ENCODE results near the gene TGFB1I1. TPM values are rescaled to one million over a fixed set of nuclear protein-coding genes. Genes with fewer than 3 reads are reported as not detected.
"Not testable (repeated sequence)": the region's sequence is repeated elsewhere in the genome, so short reads cannot be mapped to it uniquely, and the experiment has no call there.

Gene TGFB1I1
- 29.8 and 42.0 TPM in 2 replicates for total RNA-seq (2014; rRNA removed; shearing (Covaris generic))

GRCh38 chr16:31471875-31472708 is at the start of gene TGFB1I1:
TSS of gene TGFB1I1 (plus strand) at chr16:31472152. CDS start at chr16:31472189, 37 bp downstream.
- DNase-seq (ENCODE audit: low spot score) = peak; percentile 59

- DNase-seq (ENCODE audit: low spot score) = no peak
Measured at GRCh38 chr16:31423241-31423640, 48.7 kb upstream of the TGFB1I1 start.

GRCh38 chr16:31423801-31424200 is 48.2 kb upstream of the TGFB1I1 start:
- no peak for DNase-seq (ENCODE audit: low spot score)

- DNase-seq (ENCODE audit: low spot score) = no peak
Measured at GRCh38 chr16:31427441-31428278, 44.3 kb upstream of the TGFB1I1 start.

GRCh38 chr16:31428279-31428597 is 43.7 kb upstream of the TGFB1I1 start, which contains the start of gene COX6A2:
TSS of gene COX6A2 (minus strand) at chr16:31428360. CDS start at chr16:31428325, 35 bp downstream.
- no peak for DNase-seq (ENCODE audit: low spot score)

GRCh38 chr16:31428638-31429247 is 43.2 kb upstream of the TGFB1I1 start:
- no peak for DNase-seq (ENCODE audit: low spot score)

- no peak for DNase-seq (ENCODE audit: low spot score)
Measured at GRCh38 chr16:31429314-31429713, 42.6 kb upstream of the TGFB1I1 start.

GRCh38 chr16:31429796-31430195 is 42.2 kb upstream of the TGFB1I1 start:
- DNase-seq (ENCODE audit: low spot score) = no peak

GRCh38 chr16:31430380-31431052 is 41.4 kb upstream of the TGFB1I1 start:
- no peak for DNase-seq (ENCODE audit: low spot score)

GRCh38 chr16:31435341-31436220 is 36.4 kb upstream of the TGFB1I1 start:
- DNase-seq (ENCODE audit: low spot score) = no peak

GRCh38 chr16:31436221-31437045 is 35.5 kb upstream of the TGFB1I1 start:
- no peak for DNase-seq (ENCODE audit: low spot score)

- DNase-seq (ENCODE audit: low spot score) = no peak
Measured at GRCh38 chr16:31438414-31438813, 33.5 kb upstream of the TGFB1I1 start.

- DNase-seq (ENCODE audit: low spot score) = not testable (repeated sequence)
Measured at GRCh38 chr16:31439023-31439422, 32.9 kb upstream of the TGFB1I1 start.

- no peak for DNase-seq (ENCODE audit: low spot score)
Measured at GRCh38 chr16:31439519-31439918, 32.4 kb upstream of the TGFB1I1 start.

GRCh38 chr16:31440516-31441184 is 31.3 kb upstream of the TGFB1I1 start:
- no peak for DNase-seq (ENCODE audit: low spot score)

- no peak for DNase-seq (ENCODE audit: low spot score)
Measured at GRCh38 chr16:31441956-31442355, 30.0 kb upstream of the TGFB1I1 start.

- not testable (repeated sequence) for DNase-seq (ENCODE audit: low spot score)
Measured at GRCh38 chr16:31445931-31446330, 26.0 kb upstream of the TGFB1I1 start.

GRCh38 chr16:31451201-31451600 is 20.8 kb upstream of the TGFB1I1 start:
- no peak for DNase-seq (ENCODE audit: low spot score)

- peak; percentile 75 for DNase-seq (ENCODE audit: low spot score)
Measured at GRCh38 chr16:31451681-31452351, 20.1 kb upstream of the TGFB1I1 start.

Data from A172 (cell line).